Sciatic nerve (tissue), 2 donors: ENCODE data around the gene MED8. TPM values are rescaled to one million over a fixed set of nuclear protein-coding genes. Genes with fewer than 3 reads are reported as not detected.

ENCODE experiments used
- ATAC-seq: fragments of 200-7000 bp; cut with Tn5 transposase; one replicate; pipeline ENCODE4 v1.9.1; 2020; ENCODE audit warnings: mild to moderate bottlenecking, moderate library complexity
- DNase-seq: peaks from one replicate; pipeline ENCODE4 v3.0.0-alpha.2; 2020; ENCODE audit warnings: low spot score
- intact Hi-C: fragments of 100-400 bp; cut with DNase I; formaldehyde crosslinking; loops from one replicate; pipeline ENCODE4 v1.14.2; 2022
- total RNA-seq: library from RNA; stranded (reverse); fragmentation: NEBNext Ultra II Directional; extraction: Animal tissue kit (Norgen Biotek cat#: 25700); gene quantifications from one replicate; pipeline ENCODE4 v1.2.1, GENCODE V29; 2021
- donor health status: DM: no; HTN: no; CAD: no.
- donor health status: DM: no; HTN: no; CAD: no.

Gene MED8, protein sequence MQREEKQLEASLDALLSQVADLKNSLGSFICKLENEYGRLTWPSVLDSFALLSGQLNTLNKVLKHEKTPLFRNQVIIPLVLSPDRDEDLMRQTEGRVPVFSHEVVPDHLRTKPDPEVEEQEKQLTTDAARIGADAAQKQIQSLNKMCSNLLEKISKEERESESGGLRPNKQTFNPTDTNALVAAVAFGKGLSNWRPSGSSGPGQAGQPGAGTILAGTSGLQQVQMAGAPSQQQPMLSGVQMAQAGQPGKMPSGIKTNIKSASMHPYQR
- 30.8 TPM for total RNA-seq

DNA sequence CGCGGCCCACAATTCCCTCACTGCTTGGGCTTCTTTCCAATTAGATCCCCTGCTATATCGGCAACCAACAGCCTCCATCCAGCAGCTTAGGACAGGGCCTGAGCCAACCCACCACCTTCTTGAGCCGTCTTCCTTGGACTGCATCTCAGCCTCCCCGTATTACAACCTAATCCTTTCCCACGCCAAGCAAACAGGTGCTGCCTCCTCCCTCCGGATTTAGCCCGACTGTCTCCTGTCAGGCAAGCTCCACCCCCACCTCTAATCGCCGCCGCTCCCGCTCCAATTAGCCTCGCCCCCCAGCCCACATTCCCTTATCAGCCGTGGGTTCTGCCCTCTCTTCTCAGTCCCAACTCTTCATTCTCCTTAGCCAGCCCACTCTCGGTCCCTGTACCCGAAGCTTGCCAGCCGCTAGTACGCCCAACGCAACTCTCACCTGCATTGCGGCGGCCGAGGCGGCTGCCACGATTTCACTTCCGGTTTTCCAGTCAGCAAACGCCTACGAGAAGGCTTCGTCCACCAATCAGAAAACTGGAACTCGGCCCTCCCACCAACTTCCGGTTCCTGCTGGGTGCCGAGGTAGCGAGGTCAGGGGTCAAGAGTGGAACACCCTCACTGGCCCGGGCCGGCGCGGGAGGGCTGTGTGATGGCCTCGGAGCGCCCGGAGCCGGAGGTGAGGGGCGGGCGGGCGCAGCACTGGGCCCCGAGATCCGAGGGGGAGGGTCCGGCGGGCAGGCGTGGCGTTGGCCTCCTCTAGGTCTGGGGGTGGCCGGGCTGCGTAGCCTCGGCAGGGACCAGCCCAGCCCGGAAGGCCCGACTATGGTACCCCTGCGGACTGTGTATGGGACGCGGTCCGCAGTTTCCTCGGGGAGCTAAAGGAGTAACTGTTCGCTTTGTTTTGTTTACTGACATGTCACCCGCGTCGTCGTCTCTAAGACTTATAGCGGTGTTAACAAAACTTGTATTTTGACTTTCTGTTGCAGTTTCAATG lies at the start of gene MED8, which contains the start of gene SZT2:
Gene MED8, minus strand, starts transcription at position 475 of the 988 bp plus-strand sequence. Its CDS starts 36 bp downstream, at position 439.
Gene SZT2, plus strand, starts transcription at position 574 of the 988 bp plus-strand sequence. Its CDS starts 70 bp downstream, at position 644.
- intact Hi-C loops = loop anchor here (10.0 kb wide), 1 partner anchor 155 kb away; no protein-coding TSS in a partner anchor
- DNase-seq (peak; percentile 98), ATAC-seq (peak; percentile 99)

GRCh38 chr1:43438953-43439581 lies 49.5 kb upstream of the MED8 start:
- ATAC-seq (no peak), DNase-seq (peak; percentile 53)

GRCh38 chr1:43438576-43438952 lies 49.0 kb upstream of the MED8 start:
- DNase-seq (no peak), ATAC-seq (no peak)
- intact Hi-C loops = no loop called here

More at GRCh38 chr1:43438953-43439581, 49.5 kb upstream of the MED8 start:
- intact Hi-C loops = no loop called here

DNA sequence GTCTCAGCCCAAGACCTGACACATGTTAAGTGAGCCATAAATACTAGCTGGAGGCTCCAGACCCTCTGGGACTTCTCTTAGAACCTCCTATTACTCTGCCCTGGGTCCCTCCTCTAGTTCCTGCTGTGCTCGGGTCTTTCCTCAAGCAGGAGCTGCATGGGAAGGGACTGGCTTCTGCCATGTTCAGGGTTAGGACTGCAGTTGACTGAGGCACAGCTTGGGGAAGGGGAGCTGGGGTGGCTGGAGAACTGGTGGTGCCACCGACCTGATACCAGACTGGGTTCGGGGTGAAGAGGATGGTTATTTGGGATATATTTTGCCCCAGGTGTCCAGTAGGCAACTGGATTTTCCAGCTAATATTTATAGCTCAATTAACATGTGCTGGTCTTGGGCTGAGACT lies 48.4 kb upstream of the MED8 start:
- ATAC-seq (no peak), DNase-seq (peak; percentile 30)
- intact Hi-C loops = no loop called here

DNA sequence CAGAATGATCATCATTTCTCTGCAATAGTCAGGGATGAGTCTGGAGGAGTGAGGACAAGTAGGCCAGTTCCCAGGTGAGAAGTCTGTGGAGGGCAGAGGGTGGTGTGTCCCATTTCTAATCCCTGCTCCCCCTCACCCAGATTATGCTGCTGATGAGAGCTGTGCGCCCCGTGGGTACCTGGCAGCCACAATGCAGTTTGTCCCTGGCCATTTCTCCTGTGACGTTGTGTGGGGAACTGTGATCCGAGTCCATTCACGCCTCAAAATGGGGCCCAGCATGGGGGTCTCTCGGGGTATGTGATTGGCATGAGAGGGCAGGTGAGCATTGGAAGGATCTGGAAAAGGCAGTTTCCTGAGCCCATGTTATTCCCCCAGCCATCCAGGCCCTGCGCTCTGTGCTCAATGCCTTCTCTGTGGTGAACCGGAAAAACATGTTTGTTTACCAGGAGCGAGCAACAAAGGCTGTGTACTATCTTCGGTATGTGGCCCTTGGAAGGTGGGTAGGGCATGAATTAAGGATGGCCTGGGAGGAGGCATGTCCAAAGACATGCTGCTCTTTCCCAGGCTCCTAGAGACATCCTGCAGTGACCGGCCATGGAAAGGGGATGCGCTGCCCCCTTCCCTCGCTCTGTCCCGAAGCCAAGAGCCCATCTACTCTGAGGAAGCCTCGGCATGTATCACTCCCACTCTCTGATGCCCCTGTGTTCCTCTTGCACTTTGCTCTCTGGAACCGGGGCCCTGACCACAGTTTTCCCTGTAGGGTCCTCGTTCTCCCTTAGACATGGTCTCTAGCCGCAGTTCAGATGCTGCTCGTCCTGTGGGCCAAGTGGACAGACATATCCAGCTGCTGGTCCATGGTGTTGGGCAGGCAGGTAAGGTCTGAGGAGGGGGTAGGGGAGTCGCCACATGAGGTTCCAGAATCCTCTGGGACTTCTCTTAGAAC lies 47.7 kb upstream of the MED8 start:
- intact Hi-C loops = no loop called here
- peak; percentile 44 for DNase-seq
- no peak for ATAC-seq

GRCh38 chr1:43436371-43436770 lies 46.8 kb upstream of the MED8 start:
- intact Hi-C loops = no loop called here
- DNase-seq = peak; percentile 4
- ATAC-seq = peak; percentile 9

- ATAC-seq = peak; percentile 92
These were observed 45.8 kb upstream of the MED8 start for GRCh38 chr1:43435146-43436145.

GRCh38 chr1:43434256-43434655 lies 44.7 kb upstream of the MED8 start:
- ATAC-seq (no peak), DNase-seq (peak; percentile 40)
- intact Hi-C loops = no loop called here

More at GRCh38 chr1:43435146-43436145, 45.8 kb upstream of the MED8 start:
- intact Hi-C loops = no loop called here
- DNase-seq = peak; percentile 59

DNA sequence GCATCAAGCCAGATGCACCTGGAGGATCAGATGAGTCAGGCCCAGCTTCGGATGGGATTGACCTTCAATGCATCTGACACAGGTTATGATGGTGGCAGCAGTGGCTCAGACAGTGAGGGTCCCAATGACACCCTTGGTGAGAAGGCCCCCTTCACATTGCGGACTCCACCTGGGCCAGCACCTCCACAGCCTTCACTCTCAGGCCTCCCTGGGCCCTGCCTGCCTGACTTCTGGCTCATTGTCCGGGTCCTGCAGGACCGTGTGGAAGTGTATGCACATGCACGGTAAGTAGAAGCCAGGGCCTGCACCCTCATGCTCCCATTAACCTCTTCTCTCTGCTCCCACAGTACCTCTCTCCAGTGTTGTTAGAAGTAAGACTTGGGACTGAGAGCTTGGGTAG lies 43.3 kb upstream of the MED8 start:
- intact Hi-C loops = no loop called here
- DNase-seq (peak; percentile 39), ATAC-seq (no peak)

- ATAC-seq (no peak), DNase-seq (peak; percentile 57)
- intact Hi-C loops = no loop called here
These were observed 42.7 kb upstream of the MED8 start for GRCh38 chr1:43432171-43432860.

DNA sequence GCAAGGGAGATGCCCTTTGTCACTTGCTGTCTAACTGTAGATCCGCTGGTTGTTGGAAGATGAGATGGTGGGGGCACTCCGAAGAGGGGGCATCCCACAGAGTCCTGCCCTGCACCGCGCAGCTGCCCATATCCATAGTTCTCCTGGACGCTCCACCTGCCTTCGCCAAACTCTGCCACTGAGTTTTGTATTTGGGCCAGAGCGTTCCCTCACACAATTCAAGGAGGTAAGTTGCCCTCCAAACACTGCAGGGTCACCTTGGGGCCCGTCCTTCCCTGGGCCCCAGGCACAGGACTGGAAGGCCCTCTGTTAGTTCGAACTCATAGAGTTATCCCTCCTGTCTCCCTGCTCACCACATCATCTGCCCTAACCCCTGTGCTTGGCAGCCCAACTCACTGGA lies 42.1 kb upstream of the MED8 start:
- ATAC-seq (no peak), DNase-seq (peak; percentile 39)
- intact Hi-C loops = no loop called here

DNA sequence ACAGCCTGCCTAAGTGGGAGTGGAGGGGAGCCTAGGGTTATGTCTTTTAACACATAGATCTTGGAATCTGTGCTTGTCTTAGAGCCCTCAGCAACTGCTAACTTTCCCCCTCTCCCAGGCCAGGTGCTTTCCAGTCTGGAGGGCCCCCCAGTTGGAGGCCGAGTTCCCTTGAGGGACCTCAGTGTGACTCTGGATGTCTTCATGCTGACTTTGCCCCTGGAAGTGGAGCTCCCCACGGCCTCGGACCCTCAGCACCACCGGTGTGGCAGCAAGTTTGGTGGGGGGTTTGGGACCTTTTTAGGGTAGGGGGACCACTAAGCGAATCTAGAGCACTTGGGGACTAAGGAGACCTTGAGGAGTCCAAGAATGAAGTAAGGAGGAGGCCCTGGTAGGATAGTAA lies 41.2 kb upstream of the MED8 start:
- intact Hi-C loops = no loop called here
- ATAC-seq = no peak
- DNase-seq = no peak

DNA sequence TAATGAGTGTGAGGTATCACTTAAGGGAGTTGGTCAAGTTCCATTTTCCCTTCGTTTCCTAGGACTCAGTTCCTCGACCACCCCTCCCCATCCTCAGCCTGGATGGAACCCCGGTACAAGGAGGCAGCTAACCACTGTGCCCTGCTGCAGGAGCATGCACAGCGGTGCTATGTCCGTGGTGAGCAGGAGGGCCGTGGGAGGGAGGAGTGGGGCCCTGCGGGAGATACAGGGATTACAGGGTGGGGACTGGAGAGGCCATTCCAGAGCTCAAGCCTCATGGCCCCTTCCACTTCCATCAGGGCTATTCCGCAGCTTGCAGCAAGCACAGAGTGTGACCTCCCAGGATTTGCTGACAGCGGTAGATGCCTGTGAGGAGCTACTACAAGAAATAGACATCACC lies 38.3 kb upstream of the MED8 start:
- no peak for DNase-seq
- intact Hi-C loops = no loop called here
- no peak for ATAC-seq

- DNase-seq = no peak
- no peak for ATAC-seq
- intact Hi-C loops = no loop called here
These were observed 37.9 kb upstream of the MED8 start for GRCh38 chr1:43427524-43427923.

DNA sequence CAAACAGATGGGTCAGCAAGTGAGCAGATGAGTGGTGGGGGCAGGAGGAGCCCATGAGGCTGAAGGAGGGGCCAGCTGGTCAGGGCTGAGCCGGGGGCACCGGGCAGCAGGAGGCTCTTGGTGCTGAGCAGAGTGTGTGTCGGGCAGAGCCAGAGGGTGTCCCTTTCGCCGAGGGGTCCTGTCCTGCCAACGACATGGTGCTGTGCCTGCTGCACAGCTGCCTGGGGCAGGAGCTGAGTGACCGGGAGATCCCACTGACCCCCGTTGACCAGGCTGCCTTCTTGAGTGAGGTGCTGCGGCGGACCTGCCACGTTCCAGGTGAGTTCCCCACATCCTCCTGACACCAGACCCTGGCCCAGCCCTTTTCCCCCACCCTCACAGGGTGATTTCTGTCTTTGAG lies 36.6 kb upstream of the MED8 start:
- no peak for DNase-seq
- intact Hi-C loops = no loop called here
- ATAC-seq = no peak

DNA sequence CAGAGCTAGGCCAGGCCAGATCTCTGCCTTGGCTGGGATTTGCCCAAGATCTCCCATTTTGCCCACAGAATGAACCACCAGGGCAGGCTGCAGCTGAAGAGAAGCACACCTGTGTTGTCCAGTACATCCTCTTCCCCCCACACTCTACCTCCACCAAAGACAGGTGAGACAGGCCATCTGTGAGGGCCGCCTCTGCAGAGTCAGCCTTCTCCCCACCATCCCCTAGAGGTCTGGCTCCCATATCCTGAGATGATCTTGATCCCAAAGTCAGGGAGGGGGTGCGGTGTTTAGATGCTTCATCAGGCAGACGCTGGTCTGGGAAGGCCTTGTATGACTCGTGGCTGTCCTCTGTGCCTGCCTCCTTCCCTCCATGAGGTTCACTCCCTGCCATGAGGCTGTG lies 35.4 kb upstream of the MED8 start:
- ATAC-seq (no peak), DNase-seq (no peak)
- intact Hi-C loops = no loop called here
